Measurements from ENCODE around the gene RBKS. TPM values are rescaled to one million over a fixed set of nuclear protein-coding genes. Genes with fewer than 3 reads are reported as not detected.

RBKS gene
- total RNA-seq, 1 experiment from 2014 or later = 4.5 TPM

DNA sequence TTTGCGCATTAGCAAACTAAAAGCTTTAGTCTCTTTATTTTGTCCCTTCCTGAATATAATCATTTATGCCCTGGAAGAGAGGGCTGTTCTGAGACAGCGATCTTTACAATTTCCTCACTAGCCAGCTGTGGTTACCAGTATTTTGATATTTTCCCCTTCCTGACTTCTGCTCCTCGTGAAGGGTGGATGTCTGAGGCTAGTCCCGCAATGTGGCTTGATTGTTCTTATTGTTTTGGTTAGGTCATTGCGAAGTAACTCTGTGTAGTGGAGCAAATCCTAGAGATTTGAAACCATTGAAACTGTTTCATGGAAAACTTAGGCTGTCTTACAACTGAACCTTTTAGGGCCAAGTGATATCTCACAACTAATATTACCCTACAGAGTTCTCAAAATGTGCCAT is 116.2 kb downstream of the RBKS start:
- Histone ChIP-seq H3K4me1 (replicated peaks; ENCODE audit: insufficient read depth) (peaks cover 29% of the 10 kb centered on the region), H2AFZ (no peak overlapping the region), H3K36me3 (ENCODE audit: low read depth) (peaks cover 40% of the 10 kb centered on the region), H3F3A (ENCODE audit: insufficient read depth, low read depth) (peaks cover 35% of the 10 kb centered on the region), H3K9me2 (ENCODE audit: insufficient read depth) (no peaks in the 10 kb centered on the region), H3K27ac (no peak overlapping the region), H4K20me1 (ENCODE audit: insufficient read depth) (peaks cover 16% of the 10 kb centered on the region; the same call in 1 of the 2 replicates), H3K27me3 (ENCODE audit: insufficient read depth, low read depth) (no peaks in the 10 kb centered on the region), H3K4me2 (peak overlapping the region; percentile 99), H3K4me3 (peak overlapping the region; percentile 93; the same call in 1 of the 2 replicates), H3K9me3 (ENCODE audit: insufficient read depth, low read depth) (no peaks in the 10 kb centered on the region), H3K79me2 (ENCODE audit: low read depth) (peaks cover 74% of the 10 kb centered on the region)
- no peak for TF ChIP-seq EZH2 (IDR thresholded peaks at IDR 0.05; ENCODE audit: low read depth)
- no peak for TF ChIP-seq CTCF (conservative IDR thresholded peaks at IDR 0.05)
- DNase-seq = no peak
- no TSS peak for BruUV-seq (replicated peaks)
- intact Hi-C loops (cut with micrococcal nuclease; ENCODE audit: unreplicated experiment) = no loop called here
- POLR2A ChIA-PET (ENCODE audit: unreplicated experiment) = interaction anchor here (0.6 kb wide), 1 partner anchor 25 kb away, joined by 7 read pairs; no protein-coding TSS in a partner anchor
- CTCF ChIA-PET = no interaction called here

DNA sequence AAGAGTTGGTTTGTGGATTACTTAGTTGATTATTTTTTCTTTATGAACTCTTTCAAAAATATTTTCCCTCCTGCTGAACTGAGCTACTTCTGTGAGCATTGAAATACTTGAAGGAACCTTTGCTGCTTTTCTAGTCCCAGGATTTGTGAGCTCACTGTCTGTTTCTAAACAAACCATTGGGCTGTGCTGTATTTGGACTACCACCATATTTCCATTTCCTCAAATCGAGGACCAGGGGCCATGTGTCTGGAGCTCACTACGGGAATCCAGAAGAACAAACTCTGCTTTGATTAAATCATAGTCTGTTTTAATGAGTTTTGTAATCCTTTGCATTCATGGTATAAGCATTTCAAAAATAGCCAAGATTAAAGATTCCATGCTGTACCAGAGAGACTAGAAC is 117.4 kb downstream of the RBKS start:
- CTCF ChIA-PET = no interaction called here
- H3K27ac ChIP-seq = peak overlapping the region; percentile 80

DNA sequence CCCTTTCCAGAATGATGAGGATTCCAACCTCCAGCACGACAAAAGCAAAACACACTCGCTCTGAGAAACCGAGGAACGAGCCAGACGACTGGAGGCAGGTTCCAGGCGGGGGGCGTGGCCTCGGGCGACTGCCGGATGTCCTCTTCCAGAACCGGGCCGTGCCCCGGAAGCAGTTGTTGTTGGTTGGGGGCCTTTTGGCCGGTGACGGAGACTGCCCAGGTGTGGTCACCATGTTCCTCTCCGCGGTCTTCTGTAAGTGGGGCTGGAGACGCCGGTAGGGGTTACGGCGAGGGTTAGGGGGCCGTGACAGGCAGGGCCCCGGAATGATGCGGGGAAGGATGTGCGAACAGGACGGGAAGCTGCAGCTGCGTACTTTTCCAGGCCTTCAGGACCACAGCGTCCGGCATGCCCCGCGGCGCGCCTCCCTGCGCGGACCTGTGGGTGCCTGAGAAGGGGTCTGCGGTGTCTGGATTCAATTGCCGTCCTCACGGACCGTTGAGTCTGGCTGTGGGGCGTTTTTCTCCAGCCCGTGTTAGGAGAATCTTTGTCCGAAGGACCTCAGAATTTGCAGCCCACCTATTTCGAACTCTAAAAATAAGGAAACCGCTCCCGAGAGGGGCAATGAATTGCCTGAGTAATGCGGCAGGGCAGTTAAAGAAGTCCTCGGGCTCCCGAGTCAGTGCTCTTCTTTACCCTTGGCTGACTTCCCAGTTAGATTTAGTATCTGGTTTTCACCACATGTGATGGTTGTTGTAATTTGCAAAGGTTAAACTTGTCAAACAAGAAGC is 118.4 kb downstream of the RBKS start, which contains the start of gene MRPL33:
Gene MRPL33, plus strand, starts transcription at position 172 of the 788 bp plus-strand sequence. Its CDS starts 59 bp downstream, at position 231.
- Histone ChIP-seq H3K27ac (peak within 1 kb of the TSS; percentile 80), H3K4me3 (peak within 1 kb of the TSS; percentile 93), H2AFZ (peak within 1 kb of the TSS; percentile 83), H3F3A (ENCODE audit: insufficient read depth, low read depth) (peaks cover 41% of the 10 kb centered on the region), H3K9me3 (ENCODE audit: insufficient read depth, low read depth) (no peaks in the 10 kb centered on the region), H3K27me3 (ENCODE audit: insufficient read depth, low read depth) (no peaks in the 10 kb centered on the region), H3K79me2 (ENCODE audit: low read depth) (peaks cover 52% of the 10 kb centered on the region), H3K9me2 (ENCODE audit: insufficient read depth) (no peaks in the 10 kb centered on the region), H3K36me3 (ENCODE audit: low read depth) (peaks cover 34% of the 10 kb centered on the region), H3K4me2 (peak within 1 kb of the TSS; percentile 99), H3K4me1 (replicated peaks; ENCODE audit: insufficient read depth) (peaks cover 37% of the 10 kb centered on the region), H4K20me1 (ENCODE audit: insufficient read depth) (peaks cover 12% of the 10 kb centered on the region; the same call in 1 of the 2 replicates)
- TF ChIP-seq EZH2 (IDR thresholded peaks at IDR 0.05; ENCODE audit: low read depth) (no peak), CTCF (conservative IDR thresholded peaks at IDR 0.05) (no peak)
- TSS peak; percentile 57 for BruUV-seq (replicated peaks)
- CTCF ChIA-PET = no interaction called here
- intact Hi-C loops (cut with micrococcal nuclease; ENCODE audit: unreplicated experiment) = no loop called here
- POLR2A ChIA-PET (ENCODE audit: unreplicated experiment) = interaction anchor here (0.5 to 0.9 kb wide), 4 partner anchors 54 to 1099 kb away, joined by 5 to 10 read pairs (median 8); no protein-coding TSS in a partner anchor
- DNase-seq = peak; percentile 86 to 93

More for the DNA sequence above, 117.4 kb downstream of the RBKS start:
- Histone ChIP-seq H3K4me1 (replicated peaks; ENCODE audit: insufficient read depth) (peaks cover 29% of the 10 kb centered on the region), H3K79me2 (ENCODE audit: low read depth) (peaks cover 63% of the 10 kb centered on the region), H3K36me3 (ENCODE audit: low read depth) (peaks cover 34% of the 10 kb centered on the region), H4K20me1 (ENCODE audit: insufficient read depth) (peaks cover 12% of the 10 kb centered on the region; the same call in 1 of the 2 replicates), H3K9me3 (ENCODE audit: insufficient read depth, low read depth) (no peaks in the 10 kb centered on the region), H3F3A (ENCODE audit: insufficient read depth, low read depth) (peaks cover 34% of the 10 kb centered on the region), H3K9me2 (ENCODE audit: insufficient read depth) (no peaks in the 10 kb centered on the region), H3K4me2 (peak overlapping the region; percentile 99), H3K27me3 (ENCODE audit: insufficient read depth, low read depth) (no peaks in the 10 kb centered on the region), H3K4me3 (peak overlapping the region; percentile 93), H2AFZ (no peak overlapping the region)
- intact Hi-C loops (cut with micrococcal nuclease; ENCODE audit: unreplicated experiment) = no loop called here
- TF ChIP-seq CTCF (conservative IDR thresholded peaks at IDR 0.05) (no peak), EZH2 (IDR thresholded peaks at IDR 0.05; ENCODE audit: low read depth) (no peak)
- BruUV-seq (replicated peaks) = no TSS peak
- POLR2A ChIA-PET (ENCODE audit: unreplicated experiment) = interaction anchor here (0.5 to 1.3 kb wide), 6 partner anchors 26 to 511 kb away, joined by 5 to 9 read pairs (median 6); no protein-coding TSS in a partner anchor
- DNase-seq = no peak

Data from PC-9 (cell line).